HepG2 (cell line): ENCODE data around the gene PHF21B.

Experiments
- ARNT2 ChIP-seq: sonication (generic); formaldehyde crosslinking; IDR thresholded peaks from 2 replicates; pipeline ENCODE4 v1.8.0; 2022; ENCODE audit warnings: mild to moderate bottlenecking, low read depth, missing genetic modification reagents, moderate library complexity
- BCL3 ChIP-seq: sonication (generic); formaldehyde crosslinking; IDR thresholded peaks from 2 replicates; pipeline ENCODE4 v1.5.1; 2020; ENCODE audit warnings: mild to moderate bottlenecking, missing genetic modification reagents, moderate library complexity
- CTCF ChIP-seq: sonication (generic); formaldehyde crosslinking; IDR thresholded peaks from 2 replicates; pipeline ENCODE4 v1.5.0; 2020; ENCODE audit warnings: mild to moderate bottlenecking, missing genetic modification reagents, moderate library complexity
- FOSL2 ChIP-seq: sonication (generic); formaldehyde crosslinking; IDR thresholded peaks from 2 replicates; pipeline ENCODE4 v1.4.0; 2020; ENCODE audit warnings: missing genetic modification reagents
- GATAD2A ChIP-seq: IDR thresholded peaks from 2 replicates; pipeline ENCODE4 v1.6.1; 2016
- MED13 ChIP-seq: sonication (generic); formaldehyde crosslinking; IDR thresholded peaks from 2 replicates; pipeline ENCODE4 v1.5.0; 2020; ENCODE audit warnings: missing genetic modification reagents
- MEF2D ChIP-seq: sonication (generic); formaldehyde crosslinking; IDR thresholded peaks from 2 replicates; pipeline ENCODE4 v1.5.1; 2020; ENCODE audit warnings: mild to moderate bottlenecking, missing genetic modification reagents
- NFIC ChIP-seq: IDR thresholded peaks from 2 replicates; pipeline ENCODE4 v1.6.1; 2012; ENCODE audit warnings: mild to moderate bottlenecking, low read length, inconsistent platforms
- NR2F2 ChIP-seq: IDR thresholded peaks from 2 replicates; pipeline ENCODE4 v1.6.1; 2012; ENCODE audit warnings: low read depth, inconsistent platforms, borderline replicate concordance
- RAD21 ChIP-seq: fragments of 450-650 bp; formaldehyde crosslinking; IDR thresholded peaks from 2 replicates; pipeline ENCODE4 v1.5.0; 2020; ENCODE audit warnings: mild to moderate bottlenecking
- SRF ChIP-seq: IDR thresholded peaks from 2 replicates; pipeline ENCODE4 v1.6.1; 2011; ENCODE audit warnings: mild to moderate bottlenecking, low read depth, low read length, moderate library complexity
- ZNF143 ChIP-seq: sonication (generic); formaldehyde crosslinking; IDR thresholded peaks from 2 replicates; pipeline ENCODE4 v1.4.0; 2020; ENCODE audit warnings: missing genetic modification reagents
- ZNF766 ChIP-seq: sonication (generic); formaldehyde crosslinking; IDR thresholded peaks from 2 replicates; pipeline ENCODE4 v1.5.0; 2020; ENCODE audit warnings: missing genetic modification reagents, borderline replicate concordance
- TF ChIP-seq, protein P1 (sequence below): sonication (generic); formaldehyde crosslinking; IDR thresholded peaks from 2 replicates; pipeline ENCODE4 v1.4.0; 2020; ENCODE audit warnings: missing genetic modification reagents

DNA sequence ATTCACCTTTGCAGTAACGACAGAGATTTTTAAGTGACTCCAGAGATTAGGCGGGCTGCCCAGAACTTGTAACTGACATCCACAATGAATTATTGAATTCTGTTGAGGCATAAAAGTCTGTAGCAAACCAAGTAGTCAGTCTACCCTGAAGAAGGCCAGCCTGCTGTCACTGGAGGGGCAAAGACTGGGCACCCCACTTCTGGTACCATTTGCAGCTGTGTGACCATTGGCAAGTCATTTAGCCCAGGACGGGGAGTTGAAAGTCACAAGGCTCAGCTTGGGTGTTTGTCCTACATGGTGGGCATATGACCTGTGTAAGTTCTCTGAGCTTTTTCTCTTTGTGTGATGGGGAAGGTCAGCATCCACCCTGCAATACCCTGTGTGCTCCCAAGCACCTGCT lies 138.0 kb downstream of the PHF21B start:
- TF ChIP-seq FOSL2 (CRISPR knock-in tag) (no peak), BCL3 (no peak), ARNT2 (no peak), NFIC (no peak), SRF (no peak), ZNF766 (CRISPR knock-in tag) (no peak), GATAD2A (CRISPR knock-in tag) (no peak), ZNF143 (CRISPR knock-in tag) (no peak), CTCF (no peak), RAD21 (CRISPR knock-in tag) (no peak), MEF2D (CRISPR knock-in tag) (no peak), NR2F2 (no peak), MED13 (CRISPR knock-in tag) (no peak)
- TF ChIP-seq, protein P1, sequence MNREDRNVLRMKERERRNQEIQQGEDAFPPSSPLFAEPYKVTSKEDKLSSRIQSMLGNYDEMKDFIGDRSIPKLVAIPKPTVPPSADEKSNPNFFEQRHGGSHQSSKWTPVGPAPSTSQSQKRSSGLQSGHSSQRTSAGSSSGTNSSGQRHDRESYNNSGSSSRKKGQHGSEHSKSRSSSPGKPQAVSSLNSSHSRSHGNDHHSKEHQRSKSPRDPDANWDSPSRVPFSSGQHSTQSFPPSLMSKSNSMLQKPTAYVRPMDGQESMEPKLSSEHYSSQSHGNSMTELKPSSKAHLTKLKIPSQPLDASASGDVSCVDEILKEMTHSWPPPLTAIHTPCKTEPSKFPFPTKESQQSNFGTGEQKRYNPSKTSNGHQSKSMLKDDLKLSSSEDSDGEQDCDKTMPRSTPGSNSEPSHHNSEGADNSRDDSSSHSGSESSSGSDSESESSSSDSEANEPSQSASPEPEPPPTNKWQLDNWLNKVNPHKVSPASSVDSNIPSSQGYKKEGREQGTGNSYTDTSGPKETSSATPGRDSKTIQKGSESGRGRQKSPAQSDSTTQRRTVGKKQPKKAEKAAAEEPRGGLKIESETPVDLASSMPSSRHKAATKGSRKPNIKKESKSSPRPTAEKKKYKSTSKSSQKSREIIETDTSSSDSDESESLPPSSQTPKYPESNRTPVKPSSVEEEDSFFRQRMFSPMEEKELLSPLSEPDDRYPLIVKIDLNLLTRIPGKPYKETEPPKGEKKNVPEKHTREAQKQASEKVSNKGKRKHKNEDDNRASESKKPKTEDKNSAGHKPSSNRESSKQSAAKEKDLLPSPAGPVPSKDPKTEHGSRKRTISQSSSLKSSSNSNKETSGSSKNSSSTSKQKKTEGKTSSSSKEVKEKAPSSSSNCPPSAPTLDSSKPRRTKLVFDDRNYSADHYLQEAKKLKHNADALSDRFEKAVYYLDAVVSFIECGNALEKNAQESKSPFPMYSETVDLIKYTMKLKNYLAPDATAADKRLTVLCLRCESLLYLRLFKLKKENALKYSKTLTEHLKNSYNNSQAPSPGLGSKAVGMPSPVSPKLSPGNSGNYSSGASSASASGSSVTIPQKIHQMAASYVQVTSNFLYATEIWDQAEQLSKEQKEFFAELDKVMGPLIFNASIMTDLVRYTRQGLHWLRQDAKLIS (CRISPR knock-in tag), result no peak
